Activated CD4-positive, CD25-positive, alpha-beta regulatory T cell treated with anti-CD3 and anti-CD28 coated beads, Interleukin-2, amount 50 U/mL, for 24 hours (primary cell): Measurements from ENCODE around the gene VSIG8.
A peak's percentile ranks its signal among the peaks of the same experiment; 100 is the strongest.

Source experiments
- ATAC-seq, 2 donors: fragments of 150-1000 bp; cut with Tn5 transposase; one replicate each; pipeline ENCODE4 v1.10.0; 2021; ENCODE audit warnings: mild to moderate bottlenecking in 1 of 2, moderate library complexity in 1 of 2

VSIG8 gene

DNA sequence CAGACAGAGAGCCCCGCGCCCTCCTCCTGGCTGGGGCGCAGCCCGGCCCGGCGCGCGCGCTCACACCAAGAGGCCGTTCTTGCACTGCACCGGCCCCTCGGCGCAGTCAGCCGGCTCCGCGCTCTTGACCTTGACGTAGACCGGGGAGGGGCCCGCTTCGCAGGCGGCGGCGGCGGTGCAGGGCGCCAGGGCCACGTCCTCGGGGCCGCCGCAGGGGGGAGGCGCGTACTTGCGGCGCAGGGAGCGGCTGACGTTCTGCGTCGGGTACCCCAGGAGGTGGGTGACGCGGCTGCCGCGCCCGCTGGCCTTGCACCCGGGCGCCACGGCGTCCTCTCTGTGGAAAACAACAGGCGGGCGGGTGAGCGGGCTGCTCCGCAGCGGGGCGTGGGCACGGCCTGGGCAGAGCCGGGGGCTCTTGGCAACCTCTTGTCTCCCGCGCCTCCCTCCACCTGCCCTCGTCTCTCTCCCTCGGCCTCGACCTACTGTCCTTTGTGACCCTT lies 7.7 kb downstream of the VSIG8 start:
- peak; percentile 94 for ATAC-seq

DNA sequence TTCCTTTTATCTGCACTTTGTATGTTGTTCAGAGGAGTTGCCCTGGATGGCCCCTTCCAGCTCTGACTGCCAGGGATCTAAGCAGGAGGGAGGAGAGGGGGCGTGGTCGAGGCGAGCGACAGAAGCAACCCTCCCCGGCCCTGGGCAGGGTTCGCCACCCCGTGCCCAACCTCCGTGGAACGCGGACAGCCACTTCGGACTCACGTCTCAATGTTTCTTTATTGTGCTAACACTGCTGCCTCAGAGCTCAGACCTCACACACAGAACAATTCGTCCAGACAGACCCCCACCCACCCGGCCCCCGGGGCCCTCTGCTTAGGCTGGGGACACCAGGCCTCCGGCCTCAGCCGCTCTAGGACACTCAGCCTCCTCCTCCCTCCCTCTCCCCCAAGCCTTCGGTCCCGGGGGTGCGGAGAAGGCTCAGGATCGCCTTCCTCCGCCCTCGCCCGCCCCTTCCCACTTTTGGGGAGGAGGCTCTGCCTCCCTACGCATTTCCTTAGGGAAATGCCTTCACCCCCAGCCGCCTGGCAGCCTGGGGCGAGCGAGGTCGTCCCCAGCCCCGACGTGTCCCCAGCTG lies 8.3 kb downstream of the VSIG8 start:
- peak; percentile 5 to 12 for ATAC-seq

DNA sequence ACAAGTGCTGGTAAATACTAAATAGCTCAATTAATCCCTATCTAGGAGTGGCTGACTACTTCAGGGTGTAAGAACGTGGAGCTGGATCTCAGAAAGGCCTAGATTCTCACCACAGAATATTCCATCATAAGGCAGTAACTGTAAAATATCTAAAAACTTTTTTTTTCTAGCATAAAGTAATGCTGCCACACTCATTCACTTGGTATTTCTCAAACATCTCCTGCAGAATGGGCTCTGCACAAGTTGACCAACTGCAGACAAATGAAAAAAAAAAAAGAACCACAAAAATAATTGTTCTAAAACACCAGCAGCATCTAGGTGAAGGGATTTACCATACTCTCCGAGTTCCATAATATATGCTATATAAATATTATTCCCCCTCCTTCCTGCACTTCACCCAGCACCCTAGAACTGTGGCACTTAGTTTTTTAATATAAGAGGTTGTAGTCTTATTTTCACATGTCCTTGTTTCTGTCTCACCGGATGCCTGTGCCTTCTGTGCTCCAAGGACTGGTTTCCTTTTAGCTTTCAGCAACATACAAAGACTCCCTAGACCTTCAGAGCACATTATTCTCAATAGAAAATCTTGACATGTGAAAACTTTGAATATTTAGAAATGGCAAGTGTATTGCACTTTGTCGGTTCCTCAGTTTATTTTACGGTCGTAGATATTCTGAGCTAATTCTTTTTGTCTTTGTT lies 8.9 kb downstream of the VSIG8 start:
- no peak for ATAC-seq

DNA sequence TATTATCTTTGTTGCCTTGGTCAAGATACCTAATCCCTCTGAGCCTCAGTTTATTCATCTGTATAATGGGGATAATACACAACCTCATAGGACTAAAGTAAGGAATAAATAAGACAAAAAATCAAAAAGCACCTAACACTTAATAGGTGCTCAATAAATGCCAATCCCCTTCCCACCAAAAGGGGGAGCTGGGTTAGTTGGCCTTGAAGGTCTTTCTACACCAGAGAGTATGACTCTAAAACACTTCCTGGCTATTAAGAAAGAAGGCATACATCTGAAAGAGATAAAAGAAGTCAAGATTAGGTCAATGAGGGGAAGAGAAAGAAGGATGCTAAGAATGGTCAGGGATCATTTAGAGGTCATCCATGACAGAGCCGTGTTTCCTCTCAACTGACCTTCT lies 11.1 kb downstream of the VSIG8 start:
- ATAC-seq = no peak

DNA sequence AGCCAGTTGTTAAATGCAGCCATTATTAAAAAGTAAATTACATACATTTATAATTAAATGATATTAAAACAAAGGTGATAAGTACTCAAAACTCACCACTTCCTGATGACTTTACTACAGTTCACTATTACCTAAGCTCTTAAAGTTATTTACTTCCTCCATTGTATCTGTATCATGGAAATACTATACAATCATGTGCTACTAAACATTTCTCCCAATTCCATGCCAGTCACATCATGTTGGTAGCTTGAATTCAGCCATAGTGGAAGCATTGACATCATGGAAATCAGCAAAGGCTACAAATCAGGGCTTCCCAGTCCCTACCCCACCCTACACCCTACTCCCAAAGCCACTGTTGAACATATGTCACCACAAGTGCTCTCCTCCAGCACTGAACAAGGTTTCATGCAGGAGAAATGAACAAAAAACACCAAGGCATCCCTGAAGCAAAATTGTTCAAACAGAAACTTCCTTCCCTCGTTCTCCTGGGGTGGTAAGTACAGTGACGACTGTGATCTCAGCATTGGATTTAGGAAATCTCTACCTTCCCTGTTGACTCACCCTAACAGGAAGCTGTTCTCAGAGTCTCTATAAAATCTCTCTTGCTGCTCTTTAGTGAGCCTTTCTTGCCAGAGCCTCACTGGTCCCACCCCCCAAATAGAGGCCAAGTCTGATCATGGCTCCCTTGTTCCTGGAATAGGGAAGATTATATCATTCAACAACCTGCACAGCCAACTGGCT lies 12.7 kb downstream of the VSIG8 start:
- no peak for ATAC-seq

DNA sequence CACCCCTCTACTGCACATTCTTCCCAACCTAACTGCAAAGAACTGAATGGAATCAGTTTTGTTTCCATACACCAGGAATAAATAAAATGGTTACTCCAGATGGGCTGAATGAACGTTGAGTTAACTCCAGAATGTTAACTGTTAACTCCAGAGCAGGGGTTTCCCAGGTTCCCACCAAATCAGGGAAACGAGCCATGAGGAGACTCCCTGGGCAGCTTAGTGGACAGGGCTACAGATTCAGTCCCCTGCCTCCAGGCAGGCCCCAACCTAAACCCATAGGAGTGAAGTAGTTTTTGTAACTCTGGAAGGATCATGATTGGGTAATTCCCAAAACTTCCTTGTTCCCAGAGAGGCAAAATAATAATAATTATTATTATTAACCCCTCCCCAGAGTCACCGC lies 14.1 kb downstream of the VSIG8 start:
- no peak for ATAC-seq

DNA sequence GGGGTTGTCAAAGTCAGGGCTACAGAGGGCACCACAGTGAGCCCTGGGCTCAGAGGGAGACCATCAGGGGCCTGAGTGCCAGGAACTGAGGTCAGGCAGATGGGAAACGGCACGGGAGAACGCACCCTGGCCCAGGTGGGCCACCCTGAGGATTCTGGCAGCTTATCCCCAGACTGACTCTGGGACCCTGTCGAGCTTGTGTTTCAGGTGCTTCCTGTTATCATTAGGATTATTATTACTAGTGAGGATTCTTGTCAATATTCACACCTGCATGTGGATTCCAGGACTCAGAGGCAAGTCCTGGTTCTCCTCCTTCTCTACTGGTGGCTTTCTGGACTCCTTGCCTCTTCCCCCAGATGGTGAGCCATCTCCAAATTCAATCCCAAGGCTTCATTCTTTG lies 15.2 kb downstream of the VSIG8 start:
- ATAC-seq = no peak

DNA sequence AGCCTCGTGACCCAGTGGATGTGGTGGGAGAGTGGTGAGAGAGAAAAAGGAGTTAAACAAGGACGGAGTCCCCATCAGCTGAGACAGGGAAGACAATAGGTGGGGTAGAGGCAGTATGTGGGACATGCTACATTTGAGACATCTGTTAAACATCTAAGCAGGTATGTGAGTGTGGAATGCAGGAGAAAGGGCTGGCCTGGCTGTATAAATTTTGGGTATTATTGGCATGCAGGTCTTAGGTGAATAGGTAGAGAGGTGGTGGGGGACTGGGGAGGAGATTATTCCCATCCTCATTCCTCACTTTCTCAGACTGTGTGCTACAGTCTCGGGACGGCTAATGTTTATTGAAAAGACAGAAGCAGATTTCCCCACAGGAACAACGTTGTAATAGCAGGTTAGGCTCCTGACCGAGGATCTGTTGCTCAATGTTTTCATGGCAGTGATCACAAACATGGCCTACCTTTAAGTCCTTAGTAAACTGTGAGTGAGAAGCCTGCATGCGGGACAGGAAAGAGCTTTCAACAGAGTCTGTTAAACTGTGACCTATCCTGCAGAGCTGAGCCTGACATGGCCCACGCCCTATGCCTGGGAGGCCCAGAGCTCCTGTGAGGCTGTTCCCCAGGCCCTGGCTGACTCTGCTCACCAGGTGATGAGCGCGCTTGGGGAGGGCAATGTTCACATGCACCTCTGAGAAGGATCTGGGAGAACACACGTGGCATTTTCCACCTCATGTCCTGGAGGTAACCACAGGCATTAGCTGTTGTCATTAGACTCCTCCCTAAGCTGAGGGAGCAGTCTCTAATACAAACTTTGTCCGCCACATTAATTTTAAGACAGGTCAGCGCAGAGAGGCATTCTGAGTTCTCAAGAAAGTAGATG lies 16.5 kb downstream of the VSIG8 start:
- no peak for ATAC-seq

DNA sequence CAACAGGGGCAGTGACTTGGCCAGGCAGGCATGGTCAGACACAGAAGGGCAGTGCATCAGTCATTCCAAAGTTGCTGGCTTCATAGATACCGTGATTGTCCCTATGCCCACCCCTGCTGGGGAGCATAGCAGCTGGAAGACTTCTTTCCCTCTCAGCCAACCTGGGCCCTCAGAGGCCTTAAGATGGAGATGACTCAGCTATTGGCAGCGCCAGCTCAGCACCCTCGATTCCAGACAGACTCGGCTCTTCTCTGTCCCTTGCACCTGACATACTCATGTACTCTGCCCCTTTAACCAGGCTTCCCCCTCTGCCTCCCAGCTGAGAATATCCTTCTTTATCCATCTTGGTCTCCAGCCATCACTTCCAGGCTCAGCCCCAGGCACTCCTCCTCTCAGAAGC lies 19.0 kb downstream of the VSIG8 start:
- ATAC-seq = no peak

DNA sequence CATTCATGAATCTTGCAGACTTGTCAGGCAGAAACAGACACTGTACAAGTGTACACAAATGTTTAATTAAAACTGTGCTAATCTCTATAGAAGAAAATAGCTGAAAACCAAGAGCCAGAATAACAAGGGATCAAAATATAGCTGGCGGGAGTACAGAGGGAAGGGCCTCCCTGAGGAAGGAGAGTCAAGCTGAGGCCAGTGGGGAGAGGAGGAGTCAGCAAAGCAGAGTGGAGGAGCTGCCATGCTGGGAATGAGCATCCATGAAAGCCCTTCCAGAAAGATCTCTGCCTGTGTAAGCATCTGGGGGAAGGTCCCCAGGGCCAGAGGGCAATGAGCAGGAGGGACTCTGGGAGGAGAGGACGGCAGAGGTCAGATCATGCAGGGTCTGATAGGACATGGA lies 20.7 kb downstream of the VSIG8 start:
- ATAC-seq = no peak

DNA sequence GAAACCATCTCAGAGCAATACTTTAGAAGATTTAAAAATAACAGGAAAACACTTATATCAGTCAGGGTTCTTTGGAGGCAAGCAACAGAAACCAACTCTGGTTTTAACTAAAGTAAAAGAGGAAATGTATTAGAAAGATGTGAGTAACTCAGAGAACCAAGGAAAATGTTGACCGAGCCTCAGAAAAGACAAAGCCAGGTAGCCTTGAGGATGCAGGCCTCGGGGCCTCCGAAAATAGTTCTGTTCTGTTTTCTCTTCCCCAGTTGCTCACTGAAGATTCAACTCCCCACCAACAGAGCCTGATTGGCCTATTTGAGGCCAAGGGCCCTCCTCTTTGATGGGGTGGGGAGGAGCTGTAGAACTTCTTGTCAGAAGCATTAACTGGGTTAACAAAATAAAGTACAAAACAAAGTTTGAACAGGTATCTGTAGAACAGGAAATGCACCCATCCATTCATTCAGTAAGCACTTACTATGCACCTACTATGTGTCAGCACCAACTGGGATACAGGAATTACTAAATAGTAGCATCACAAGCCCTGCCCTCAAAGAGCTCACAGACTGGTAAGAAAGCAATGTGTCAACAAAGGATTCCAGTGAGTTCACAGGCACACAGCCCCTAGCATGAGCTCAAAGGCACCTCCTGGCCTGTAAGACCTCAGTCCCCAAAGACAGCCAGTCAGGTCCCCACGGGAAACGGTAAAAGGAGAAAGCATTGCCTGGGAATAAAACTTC lies 23.2 kb downstream of the VSIG8 start:
- peak in 1 of 2 donors; percentile 30 for ATAC-seq

DNA sequence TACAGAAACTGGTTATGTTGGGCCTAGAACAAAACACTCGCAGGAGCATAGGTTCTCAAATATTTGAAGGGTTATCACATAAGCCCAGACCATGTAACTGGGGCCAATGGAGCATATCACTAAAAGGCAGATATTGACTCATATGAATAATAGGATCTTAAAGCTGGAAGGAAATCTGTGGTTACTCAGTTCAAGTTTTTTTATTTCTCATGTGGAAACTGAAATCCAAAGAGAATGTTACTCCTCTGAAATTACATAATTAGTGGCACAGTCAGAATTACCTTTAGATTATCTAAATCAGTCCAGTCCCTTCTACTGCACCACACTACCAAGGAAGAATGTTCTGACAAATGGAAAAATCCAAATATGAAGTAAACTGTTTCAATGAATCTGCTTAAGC lies 23.7 kb downstream of the VSIG8 start:
- ATAC-seq = peak in 1 of 2 donors; percentile 36

DNA sequence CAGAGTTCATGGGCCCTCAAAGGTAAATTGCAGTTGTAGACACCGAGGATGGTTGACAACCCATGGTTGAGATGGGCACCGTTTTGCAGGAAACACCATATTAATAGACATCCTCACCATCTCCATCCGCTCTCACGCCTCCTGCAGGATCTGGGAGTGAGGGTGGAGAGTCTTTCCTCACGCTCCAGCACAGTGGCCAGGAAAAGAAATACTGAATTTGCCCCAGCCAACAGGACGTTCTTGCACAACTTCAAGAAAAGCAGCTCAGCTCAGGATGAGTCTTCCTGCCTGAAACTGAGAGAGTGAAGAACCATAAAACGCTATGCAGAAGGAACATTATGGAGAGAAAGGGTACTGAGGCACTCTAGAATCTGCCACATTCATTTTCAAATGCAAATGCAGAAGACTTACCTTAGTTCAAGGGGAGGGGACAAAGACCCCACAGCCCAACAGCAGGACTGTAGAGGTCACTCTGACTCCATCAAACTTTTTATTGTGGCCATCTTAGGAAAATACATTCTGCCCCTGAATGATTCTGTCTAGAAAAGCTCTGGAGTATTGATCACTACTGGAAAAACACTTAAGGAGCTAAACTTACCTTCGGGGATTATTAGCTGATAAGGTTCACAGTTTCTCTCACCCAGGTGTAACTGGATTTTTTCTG lies 26.5 kb downstream of the VSIG8 start:
- ATAC-seq = no peak

DNA sequence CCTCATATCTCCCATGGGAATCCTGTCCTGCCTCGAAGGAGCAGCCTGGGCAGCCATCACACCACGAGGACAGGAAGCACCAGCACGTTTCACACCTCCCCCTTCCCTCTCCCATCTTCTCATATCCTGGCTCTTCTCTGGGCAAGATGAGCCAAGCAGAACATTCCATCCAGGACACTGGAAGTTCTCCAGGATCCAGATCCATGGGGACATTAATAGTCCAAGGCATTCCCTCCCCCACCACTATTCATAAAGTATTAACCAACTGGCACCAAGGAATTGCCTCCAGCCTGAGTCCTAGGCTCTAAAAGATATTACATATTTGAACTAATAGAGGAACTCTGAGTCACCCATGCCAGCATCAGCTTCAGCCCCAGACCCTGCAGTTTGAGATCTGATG lies 27.1 kb downstream of the VSIG8 start:
- ATAC-seq = no peak

DNA sequence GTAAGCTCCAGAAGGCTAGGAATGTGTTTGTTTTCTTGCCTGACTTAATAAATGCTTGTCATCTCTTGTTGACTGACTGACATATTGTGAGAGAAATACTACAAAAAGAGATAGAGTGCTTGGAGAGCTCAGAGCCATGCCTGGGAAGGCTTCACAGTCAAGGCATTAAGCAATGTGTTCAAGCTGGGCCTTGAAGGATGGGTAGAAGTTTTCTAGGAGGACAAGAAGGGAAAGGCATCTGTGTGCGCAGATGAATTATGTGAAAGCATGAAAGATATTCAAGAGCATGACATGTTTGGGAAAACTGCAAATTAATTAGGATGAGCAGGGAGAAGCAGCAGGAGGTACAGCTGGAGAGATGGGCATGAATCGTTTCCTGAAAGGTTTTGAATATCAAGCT lies 30.1 kb downstream of the VSIG8 start:
- ATAC-seq = no peak

DNA sequence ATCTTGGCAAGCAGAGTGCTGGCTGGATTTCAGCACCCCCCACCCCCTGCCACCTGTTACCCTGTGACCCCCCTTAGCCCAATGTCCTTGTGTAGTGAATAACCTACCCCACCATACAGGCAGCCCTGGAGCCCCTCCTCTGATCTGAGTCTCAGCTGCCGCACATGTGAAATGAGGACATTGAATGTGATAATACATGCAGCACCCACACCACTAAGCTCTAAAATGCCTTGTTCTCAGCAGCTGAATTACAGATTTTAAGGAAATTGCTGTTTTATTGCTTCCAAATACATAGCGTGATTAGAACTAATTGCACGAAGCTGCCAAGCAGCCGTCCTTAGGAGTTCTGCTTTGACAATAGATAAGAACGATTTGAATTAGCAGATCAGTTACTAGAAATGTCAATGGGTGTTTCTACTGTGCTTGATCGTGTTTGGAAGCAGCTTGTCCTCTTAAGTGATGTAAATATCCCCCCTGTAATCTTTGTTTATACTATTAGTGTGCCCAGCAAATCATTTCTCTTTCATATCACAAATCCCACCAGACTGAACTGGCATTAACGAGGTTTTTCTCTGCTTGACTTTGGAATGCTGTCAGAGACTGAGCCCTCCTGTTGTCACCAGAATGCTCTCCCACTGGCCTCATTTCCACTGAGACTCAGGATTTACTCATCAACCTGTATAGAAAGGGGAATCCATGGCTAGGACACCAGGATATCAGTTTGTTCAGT lies 30.9 kb downstream of the VSIG8 start:
- ATAC-seq = no peak

DNA sequence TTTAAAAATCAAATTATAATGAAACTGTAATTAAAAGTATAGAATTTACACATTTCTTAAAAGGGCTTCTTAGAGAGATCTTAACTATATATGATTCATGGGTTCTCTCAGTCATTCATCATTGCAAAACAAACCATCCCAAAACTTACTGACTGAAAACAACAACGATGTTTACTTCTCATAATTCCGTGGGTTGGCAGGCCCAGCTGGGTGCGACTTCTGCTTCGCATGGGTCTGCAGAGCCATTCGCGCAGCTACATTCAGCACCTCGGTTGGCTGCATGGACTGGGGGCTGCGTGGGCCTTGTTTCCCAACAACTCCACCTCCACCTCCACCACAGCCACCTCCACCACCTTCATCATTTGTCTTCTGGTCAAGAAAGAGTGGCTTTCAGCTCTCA lies 31.7 kb downstream of the VSIG8 start:
- no peak for ATAC-seq

DNA sequence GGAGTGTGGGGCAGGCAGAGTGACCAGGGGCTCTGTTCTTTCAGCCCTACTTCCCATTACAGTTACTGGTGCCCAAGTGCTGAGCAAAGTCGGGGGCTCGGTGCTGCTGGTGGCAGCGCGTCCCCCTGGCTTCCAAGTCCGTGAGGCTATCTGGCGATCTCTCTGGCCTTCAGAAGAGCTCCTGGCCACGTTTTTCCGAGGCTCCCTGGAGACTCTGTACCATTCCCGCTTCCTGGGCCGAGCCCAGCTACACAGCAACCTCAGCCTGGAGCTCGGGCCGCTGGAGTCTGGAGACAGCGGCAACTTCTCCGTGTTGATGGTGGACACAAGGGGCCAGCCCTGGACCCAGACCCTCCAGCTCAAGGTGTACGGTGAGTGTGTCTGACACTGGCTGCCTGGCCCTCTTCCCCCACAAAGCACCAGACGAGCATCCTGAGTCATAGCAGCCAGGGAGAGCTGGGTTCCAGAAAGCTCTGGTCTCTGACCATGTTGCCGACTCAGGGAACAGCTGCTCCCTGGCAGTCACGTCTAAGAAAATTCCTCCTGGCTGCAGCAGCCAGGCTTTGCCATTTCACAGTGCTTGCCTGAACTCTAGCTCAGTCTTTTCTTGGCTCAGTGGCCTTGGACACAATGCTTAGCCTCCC lies 32.5 kb downstream of the VSIG8 start:
- no peak for ATAC-seq

DNA sequence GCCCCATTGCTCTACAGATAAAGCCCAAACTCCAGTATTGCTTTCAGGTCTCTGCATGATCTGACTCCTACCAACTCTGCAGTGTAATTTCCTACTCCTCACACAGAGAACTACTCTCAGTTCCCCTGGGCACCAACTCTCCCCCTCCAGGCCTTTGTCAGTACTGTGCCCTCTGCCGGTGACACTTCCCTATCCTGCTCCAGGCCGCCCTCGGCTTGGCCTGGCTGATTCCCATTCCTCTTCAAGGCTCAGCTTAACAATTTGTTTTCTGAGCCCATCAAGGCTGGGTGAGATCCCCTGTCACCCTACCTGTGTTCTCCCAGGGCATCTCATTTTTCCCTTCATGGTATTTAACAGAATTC lies 33.2 kb downstream of the VSIG8 start:
- peak in 1 of 2 donors; percentile 15 for ATAC-seq

DNA sequence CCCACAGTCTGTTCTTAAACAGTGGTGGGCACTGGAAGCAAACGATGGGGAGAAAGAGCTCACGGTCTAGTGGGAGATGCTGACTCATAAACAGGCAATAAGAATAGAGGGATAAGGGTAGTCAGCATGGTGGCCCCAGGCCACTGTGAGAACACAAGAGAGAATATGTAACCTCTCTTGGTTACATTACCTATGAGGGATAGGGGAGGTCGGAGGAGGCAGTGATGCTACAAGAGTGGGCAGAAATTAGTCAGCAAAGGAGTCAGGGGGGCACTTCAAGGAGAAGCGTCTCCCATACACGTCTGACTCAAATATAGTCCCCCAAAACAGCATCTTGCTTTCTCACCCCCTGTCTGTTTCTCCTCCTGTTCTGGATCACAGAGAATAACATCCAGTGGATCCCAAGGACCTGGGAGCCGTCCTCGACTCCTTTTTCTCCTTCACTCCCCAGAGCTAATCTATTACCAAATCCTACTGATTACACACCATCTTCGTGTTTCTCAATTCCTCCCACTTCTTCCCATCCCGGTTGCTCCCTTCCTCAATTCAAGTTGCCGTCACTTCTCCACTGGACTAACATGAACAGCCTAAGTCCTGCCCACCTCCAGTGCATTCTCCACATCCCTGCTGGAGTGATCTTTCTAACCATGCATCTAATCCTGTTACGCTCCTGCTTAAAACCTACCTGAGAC lies 33.7 kb downstream of the VSIG8 start:
- no peak for ATAC-seq
